Gastroesophageal sphincter (tissue), 4 donors: Measurements from ENCODE around the gene NME7. TPM values are rescaled to one million over a fixed set of nuclear protein-coding genes. Genes with fewer than 3 reads are reported as not detected.
"Not testable (repeated sequence)": the region's sequence is repeated elsewhere in the genome, so short reads cannot be mapped to it uniquely, and the experiment has no call there.

Experiments used
- ATAC-seq: fragments of 150-250 bp; one replicate; pipeline ENCODE4 v1.9.1; 2016; ENCODE audit warnings: mild to moderate bottlenecking, moderate library complexity
- H3K27ac ChIP-seq, 4 donors: fragments of 200-600 bp; sonication (generic) in 3 of 4; 1 replicate in 3 of 4; 2 replicates in 1 of 4; pipeline ENCODE4 v1.5.1; 2016 to 2019
- H3K27me3 ChIP-seq: fragments of 200-600 bp; sonication (generic); one replicate; pipeline ENCODE4 v1.5.1; 2019
- H3K36me3 ChIP-seq, 2 donors: fragments of 200-600 bp; sonication (generic); one replicate each; pipeline ENCODE4 v1.5.1; 2019; ENCODE audit warnings: control low read depth in 1 of 2
- H3K4me1 ChIP-seq, 3 donors: fragments of 200-600 bp; sonication (generic); 1 replicate in 2 of 3; 2 replicates in 1 of 3; pipeline ENCODE4 v1.5.1; 2016 to 2019; ENCODE audit warnings: control low read depth in 2 of 3
- H3K4me3 ChIP-seq, 2 donors: fragments of 200-600 bp; sonication (generic); one replicate each; pipeline ENCODE4 v1.5.1; 2019; ENCODE audit warnings: mild to moderate bottlenecking in 1 of 2, moderate library complexity in 1 of 2
- H3K9me3 ChIP-seq, 3 donors: fragments of 200-600 bp; sonication (generic); one replicate each; pipeline ENCODE4 v1.5.1; 2017 to 2019; ENCODE audit warnings: control low read depth in 2 of 3
- CTCF ChIP-seq, 4 experiments: fragments of 200-600 bp in 2 of 4; fragments of 450-650 bp in 2 of 4; sonication (generic) in 1 of 4; IDR thresholded peaks; one replicate each; pipeline ENCODE4 v1.5.1; 2017 to 2019; ENCODE audit warnings: antibody characterized with exemption in 4 of 4, mild to moderate bottlenecking in 2 of 4, moderate library complexity in 2 of 4
- EP300 ChIP-seq: sonication (generic); formaldehyde crosslinking; IDR thresholded peaks from one replicate; pipeline ENCODE4 v1.6.1; 2017; ENCODE audit warnings: antibody characterized with exemption, mild to moderate bottlenecking
- POLR2A ChIP-seq, 2 donors: fragments of 450-650 bp; IDR thresholded peaks; one replicate each; pipeline ENCODE4 v1.6.1; 2017; ENCODE audit warnings: antibody characterized with exemption in 2 of 2, mild to moderate bottlenecking in 2 of 2, moderate library complexity in 1 of 2
- POLR2AphosphoS5 ChIP-seq: sonication (generic); formaldehyde crosslinking; IDR thresholded peaks from one replicate; pipeline ENCODE4 v1.6.1; 2017; ENCODE audit warnings: antibody characterized with exemption
- WGBS, 2 donors: methylation state at CpG; one replicate each; pipeline ENCODE4 v1.1.5; 2018; ENCODE audit warnings: low coverage in 1 of 2; 5-methylcytosine and 5-hydroxymethylcytosine counted together
- total RNA-seq, 4 donors: library from RNA; depleted of rRNA; stranded (reverse); fragments of >200 nt; gene quantifications; one replicate each; pipeline ENCODE4 v1.1.0, GENCODE V29; 2016

The NME7 gene
- total RNA-seq, 4 donors from 2014 or later: 10.6 to 24.7 (median 14.5) TPM

GRCh38 chr1:169340882-169341281 is 26.7 kb downstream of the NME7 start:
- ATAC-seq: no peak
- Histone ChIP-seq H3K27ac (no peak overlapping the region), H3K36me3 (no peaks in the 10 kb centered on the region), H3K27me3 (no peaks in the 10 kb centered on the region), H3K4me1 (no peaks in the 10 kb centered on the region), H3K4me3 (no peak overlapping the region), H3K9me3 (no peaks in the 10 kb centered on the region)
- TF ChIP-seq EP300: no peak
- TF ChIP-seq CTCF (IDR thresholded peaks at IDR 0.05): no peak
- TF ChIP-seq POLR2AphosphoS5: no peak
- no peak for TF ChIP-seq POLR2A (IDR thresholded peaks at IDR 0.05)
- WGBS, 2 donors: 92% methylated on average over 5 of the region's 5 CpGs; no CpG with 5 or more reads in 1 of the 2 donors

DNA sequence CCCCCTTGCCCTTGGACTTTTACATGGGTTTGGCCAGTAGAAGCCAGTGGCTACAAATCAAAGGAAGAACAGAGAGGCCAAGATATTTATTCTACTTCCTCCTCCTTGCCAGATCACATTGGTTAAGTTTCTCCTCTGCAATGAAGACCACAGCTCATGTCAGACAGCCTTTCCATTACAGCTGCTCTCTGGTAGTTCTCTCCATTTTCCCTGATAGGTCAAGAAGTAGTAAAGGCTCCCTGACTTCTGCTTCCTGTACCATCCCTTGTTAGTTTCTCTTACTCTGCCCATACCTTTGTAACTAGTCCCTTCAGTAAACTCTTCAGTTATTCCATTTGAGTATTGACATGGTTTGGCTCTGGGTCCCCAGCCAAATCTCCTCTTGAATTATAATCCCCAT is 27.8 kb downstream of the NME7 start:
- H3K36me3 ChIP-seq: peaks cover 0 to 5% of the 10 kb centered on the region in 2 donors
- no peaks in the 10 kb centered on the region for H3K27me3 ChIP-seq
- H3K4me1 ChIP-seq: no peaks in the 10 kb centered on the region
- no peaks in the 10 kb centered on the region for H3K9me3 ChIP-seq
- ATAC-seq: no peak
- H3K4me3 ChIP-seq: no peak overlapping the region
- TF ChIP-seq POLR2A (IDR thresholded peaks at IDR 0.05) (no peak), CTCF (IDR thresholded peaks at IDR 0.05) (no peak), EP300 (no peak), POLR2AphosphoS5 (no peak)
- H3K27ac ChIP-seq: no peak overlapping the region

- no peak for ATAC-seq
- Histone ChIP-seq H3K27me3 (no peaks in the 10 kb centered on the region), H3K4me1 (no peaks in the 10 kb centered on the region), H3K36me3 (peaks cover 0 to 5% of the 10 kb centered on the region in 2 donors), H3K27ac (no peak overlapping the region), H3K4me3 (no peak overlapping the region), H3K9me3 (no peaks in the 10 kb centered on the region)
- 70 to 79% methylated on average over 2 of the region's 2 CpGs for WGBS, 2 donors
- TF ChIP-seq EP300: no peak
- TF ChIP-seq CTCF (IDR thresholded peaks at IDR 0.05): no peak
- TF ChIP-seq POLR2AphosphoS5: no peak
- TF ChIP-seq POLR2A (IDR thresholded peaks at IDR 0.05): no peak
Measured at GRCh38 chr1:169338617-169339016, 29.0 kb downstream of the NME7 start.

DNA sequence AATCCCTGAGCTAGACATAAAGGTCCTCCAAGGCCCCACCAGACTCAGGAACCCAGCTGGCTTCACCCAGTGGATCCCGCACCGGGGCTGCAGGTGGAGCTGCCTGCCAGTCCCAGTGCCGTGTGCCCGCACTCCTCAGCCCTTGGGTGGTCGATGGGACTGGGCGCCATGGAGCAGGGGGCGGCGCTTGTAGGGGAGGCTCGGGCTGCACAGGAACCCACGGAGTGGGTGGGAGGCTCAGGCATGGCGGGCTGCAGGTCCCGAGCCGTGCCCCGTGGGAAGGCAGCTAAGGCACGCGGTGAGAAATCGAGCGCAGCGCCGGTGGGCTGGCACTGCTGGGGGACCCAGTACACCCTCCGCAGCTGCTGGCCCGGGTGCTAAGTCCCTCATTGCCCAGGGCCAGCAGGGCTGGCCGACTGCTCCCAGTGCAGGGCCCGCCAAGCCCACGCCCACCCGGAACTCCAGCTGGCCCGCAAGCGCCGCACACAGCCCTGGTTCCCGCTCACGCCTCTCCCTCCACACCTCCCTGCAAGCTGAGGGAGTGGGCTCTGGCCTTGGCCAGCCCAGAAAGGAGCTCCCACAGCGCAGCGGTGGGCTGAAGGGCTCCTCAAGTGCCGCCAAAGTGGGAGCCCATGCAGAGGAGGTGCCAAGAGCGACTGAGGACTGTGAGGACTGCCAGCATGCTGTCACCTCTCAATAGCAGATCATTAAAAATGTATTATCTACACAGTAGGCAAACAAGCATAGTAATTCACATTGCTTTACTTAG is 30.5 kb downstream of the NME7 start:
- H3K9me3 ChIP-seq, H3K36me3 ChIP-seq, H3K4me3 ChIP-seq, H3K27me3 ChIP-seq, H3K27ac ChIP-seq, ATAC-seq, H3K4me1 ChIP-seq: not testable (repeated sequence)
- 67 to 92% methylated on average over 1 to 4 of the region's 35 CpGs for WGBS, 2 donors

GRCh38 chr1:169334727-169335126 is 32.9 kb downstream of the NME7 start:
- not testable (repeated sequence) for H3K27me3 ChIP-seq, ATAC-seq, H3K4me3 ChIP-seq, H3K36me3 ChIP-seq, H3K27ac ChIP-seq, H3K9me3 ChIP-seq, H3K4me1 ChIP-seq
- WGBS, 2 donors: 88 to 91% methylated on average over 1 to 3 of the region's 3 CpGs

GRCh38 chr1:169330927-169331326 is 36.7 kb downstream of the NME7 start:
- no peaks in the 10 kb centered on the region for H3K4me1 ChIP-seq
- WGBS, 2 donors: 100% methylated on average over 2 of the region's 2 CpGs; no CpG with 5 or more reads in 1 of the 2 donors
- ATAC-seq: no peak
- H3K9me3 ChIP-seq: no peaks in the 10 kb centered on the region
- H3K27me3 ChIP-seq: no peaks in the 10 kb centered on the region
- peaks cover 0 to 5% of the 10 kb centered on the region in 2 donors for H3K36me3 ChIP-seq
- TF ChIP-seq CTCF (IDR thresholded peaks at IDR 0.05) (no peak), POLR2AphosphoS5 (no peak), EP300 (no peak), POLR2A (IDR thresholded peaks at IDR 0.05) (no peak)
- no peak overlapping the region for H3K4me3 ChIP-seq
- no peak overlapping the region for H3K27ac ChIP-seq
